GM12878 (cell line): Measurements from ENCODE around the gene SLIT1. TPM values are rescaled to one million over a fixed set of nuclear protein-coding genes. Genes with fewer than 3 reads are reported as not detected.
A peak's percentile ranks its signal among the peaks of the same experiment; 100 is the strongest.

ENCODE experiments used
- ATF2 ChIP-seq: IDR thresholded peaks from 2 replicates; pipeline ENCODE4 v1.6.1; 2012; ENCODE audit warnings: low read length, inconsistent platforms
- IKZF1 ChIP-seq: fragments of 450-650 bp; conservative IDR thresholded peaks from 2 replicates; pipeline ENCODE4 v1.6.1; 2017; ENCODE audit warnings: antibody characterized with exemption, mild to moderate bottlenecking
- KAT2A ChIP-seq: conservative IDR thresholded peaks from 2 replicates; pipeline ENCODE4 v1.6.1; 2011; ENCODE audit warnings: low read depth, low read length; ENCODE audit not compliant: control insufficient read depth
- NBN ChIP-seq: fragments of 450-650 bp; IDR thresholded peaks from 2 replicates; pipeline ENCODE4 v1.6.1; 2016
- PAX8 ChIP-seq: fragments of 450-650 bp; IDR thresholded peaks from 2 replicates; pipeline ENCODE4 v1.6.1; 2017; ENCODE audit warnings: mild to moderate bottlenecking, moderate library complexity
- POLR2AphosphoS5 ChIP-seq: IDR thresholded peaks from 2 replicates; pipeline ENCODE4 v1.6.1; 2011; ENCODE audit warnings: mild to moderate bottlenecking, low read length, inconsistent platforms
- RUNX3 ChIP-seq: IDR thresholded peaks from 2 replicates; pipeline ENCODE4 v1.6.1; 2012; ENCODE audit warnings: low read length, inconsistent platforms
- SIX5 ChIP-seq: IDR thresholded peaks from 2 replicates; pipeline ENCODE4 v1.6.1; 2011; ENCODE audit warnings: mild to moderate bottlenecking, low read depth, low read length, moderate library complexity; ENCODE audit not compliant: severe bottlenecking
- SPI1 ChIP-seq: IDR thresholded peaks from 2 replicates; pipeline ENCODE4 v1.6.1; 2011; ENCODE audit warnings: low read depth, mild to moderate bottlenecking, low read length, moderate library complexity, borderline replicate concordance; ENCODE audit not compliant: insufficient read depth
- STAT3 ChIP-seq: IDR thresholded peaks from 2 replicates; pipeline ENCODE4 v1.6.1; 2011; ENCODE audit warnings: low read depth, low read length, improper control_type of control experiment
- ZBTB33 ChIP-seq: fragments of 450-650 bp; IDR thresholded peaks from 2 replicates; pipeline ENCODE4 v1.6.1; 2017; ENCODE audit warnings: mild to moderate bottlenecking
- ZBTB4 ChIP-seq: fragments of 450-650 bp; formaldehyde crosslinking; IDR thresholded peaks from 2 replicates; pipeline ENCODE4 v1.4.0; 2022; ENCODE audit warnings: mild to moderate bottlenecking, moderate library complexity
- ZNF592 ChIP-seq: fragments of 450-650 bp; IDR thresholded peaks from 2 replicates; pipeline ENCODE4 v1.6.1; 2017; ENCODE audit warnings: mild to moderate bottlenecking, moderate library complexity
- ZNF687 ChIP-seq: fragments of 450-650 bp; IDR thresholded peaks from 2 replicates; pipeline ENCODE4 v1.6.1; 2017; ENCODE audit warnings: mild to moderate bottlenecking, moderate library complexity
- polyA plus RNA-seq, 11 experiments: library from polyadenylated mRNA; depleted of rRNA in 4 of 11; unstranded in 6 of 11; stranded (reverse) in 5 of 11; fragments of >200 nt; fragmentation: Nextera tagmentation in 4 of 11; fragmentation: Illumina TruSeq in 1 of 11; extraction: Ambion mirVana in 4 of 11; extraction: Trizol in 1 of 11; gene quantifications; 1 replicate in 1 of 11; 2 replicates in 10 of 11; pipeline versions ENCODE4 v1.2.1 to v1.2.3, GENCODE V29; 2011 to 2016; ENCODE audit warnings: inconsistent platforms in 2 of 11, missing spikeins in 2 of 11, low read depth in 1 of 11
- total RNA-seq, 4 experiments: library from RNA; depleted of rRNA in 3 of 4; stranded (reverse); fragments of >200 nt in 3 of 4; fragmentation: Illumina TruSeq in 1 of 4; extraction: Trizol in 1 of 4; gene quantifications; 2 replicates each; pipeline versions ENCODE4 v1.2.1 to v1.2.3, GENCODE V29; 2013 to 2021

The SLIT1 gene
- total and polyA plus RNA-seq, 10 of the 15 experiments (the other 5 are each of a cell fraction or from before 2014, with no cell fraction given) = 0.04 to 0.19 (median 0.06) TPM; not detected in 4

- TF ChIP-seq ZNF687 (no peak), ZNF592 (no peak), NBN (peak; percentile 40; the same call in 1 of the 2 replicates), SIX5 (no peak), POLR2AphosphoS5 (no peak), STAT3 (no peak), ATF2 (no peak), RUNX3 (peak; percentile 94), ZBTB33 (no peak), KAT2A (no peak), SPI1 (no peak), ZBTB4 (no peak), IKZF1 (peak; percentile 70), PAX8 (no peak)
These were observed 168.9 kb downstream of the SLIT1 start (continued) for GRCh38 chr10:97016728-97017473.
